Frontal cortex (tissue), 4 donors: ENCODE measurements around the gene NIPAL3. TPM values are rescaled to one million over a fixed set of nuclear protein-coding genes. Genes with fewer than 3 reads are reported as not detected.

Source experiments
- DNase-seq, 2 donors: peaks; one replicate each; pipeline ENCODE4 v3.0.0; 2012; ENCODE audit warnings: low spot score in 2 of 2
- FAIRE-seq: peaks from 2 replicates; lab custom pipeline; 2012; peaks lifted over from hg19 to GRCh38; lab: Jason Lieb, UNC
- total RNA-seq: library from RNA; depleted of rRNA; stranded (reverse); fragments of >200 nt; gene quantifications from one replicate; pipeline ENCODE4 v1.2.3, GENCODE V29; 2014
- donor health status: control.
- donor health status: control.
- donor health status: control.

NIPAL3 gene
- total RNA-seq, 1 donor from 2014 or later = 13.5 TPM

GRCh38 chr1:24389231-24389678 lies 26.3 kb upstream of the NIPAL3 start:
- no peak for DNase-seq
- FAIRE-seq = no peak

- DNase-seq = peak; percentile 34 to 71
- no peak for FAIRE-seq
Measured at GRCh38 chr1:24390924-24391782, 24.4 kb upstream of the NIPAL3 start.

DNA sequence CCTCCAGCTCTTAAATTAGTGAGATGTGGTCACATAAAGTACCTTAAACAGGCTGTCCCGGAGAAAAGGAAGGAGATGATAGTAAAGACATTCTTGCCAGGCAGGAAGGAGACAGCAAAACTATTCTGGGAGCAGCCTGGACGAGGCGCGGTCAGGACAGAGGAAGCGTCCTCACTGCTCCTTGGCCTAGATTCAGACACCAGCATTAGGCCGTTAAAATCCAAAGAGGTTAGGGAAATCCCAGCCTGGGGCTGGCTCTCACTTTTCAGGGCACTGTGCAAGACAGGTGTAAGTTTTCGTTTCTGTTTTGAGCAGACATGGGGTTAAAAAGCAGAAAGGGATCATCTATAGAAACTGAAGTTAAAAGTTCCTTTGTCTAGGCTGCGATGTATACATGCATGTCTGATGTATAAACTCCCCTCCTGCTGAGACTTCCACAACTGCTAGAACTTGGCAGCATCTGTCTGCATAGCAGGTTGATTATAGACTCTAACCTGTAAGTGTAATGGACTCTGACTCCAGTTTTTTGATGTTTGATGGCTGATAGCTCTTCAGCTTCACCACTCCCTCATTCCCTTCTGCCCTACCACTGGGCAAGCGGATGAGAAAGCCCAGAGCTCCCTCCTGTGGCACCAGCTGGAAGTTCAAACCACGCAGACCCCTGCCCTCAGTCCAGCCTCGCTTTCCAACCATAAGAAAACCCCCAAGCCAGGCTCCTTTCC lies 23.6 kb upstream of the NIPAL3 start:
- DNase-seq (peak in 1 of 2 donors; percentile 38), FAIRE-seq (no peak)

- FAIRE-seq = no peak
- no peak for DNase-seq
Measured at GRCh38 chr1:24392604-24392946, 23.0 kb upstream of the NIPAL3 start.

- DNase-seq (no peak), FAIRE-seq (no peak)
Measured at GRCh38 chr1:24392982-24393650, 22.5 kb upstream of the NIPAL3 start.

- no peak for FAIRE-seq
- no peak for DNase-seq
Measured at GRCh38 chr1:24393892-24394291, 21.7 kb upstream of the NIPAL3 start.

DNA sequence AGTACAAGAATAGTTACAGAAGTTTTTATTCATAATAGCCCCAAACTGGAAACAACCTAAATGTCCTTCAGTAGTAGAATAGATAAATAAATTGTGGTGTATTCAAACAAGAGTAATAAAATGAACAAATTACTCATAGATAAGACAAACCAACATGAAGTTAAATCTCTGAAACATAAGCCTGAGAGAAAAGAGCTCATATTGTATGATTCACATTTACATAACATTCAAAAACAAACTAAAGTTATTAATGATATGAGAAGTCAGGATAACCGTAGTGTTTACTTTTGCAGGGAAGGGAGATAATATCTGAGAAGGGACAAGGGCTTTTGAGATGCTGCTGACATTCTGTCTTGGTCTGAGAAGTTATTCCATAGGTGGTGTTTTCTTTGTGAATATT lies 15.5 kb upstream of the NIPAL3 start:
- FAIRE-seq (no peak), DNase-seq (no peak)

DNA sequence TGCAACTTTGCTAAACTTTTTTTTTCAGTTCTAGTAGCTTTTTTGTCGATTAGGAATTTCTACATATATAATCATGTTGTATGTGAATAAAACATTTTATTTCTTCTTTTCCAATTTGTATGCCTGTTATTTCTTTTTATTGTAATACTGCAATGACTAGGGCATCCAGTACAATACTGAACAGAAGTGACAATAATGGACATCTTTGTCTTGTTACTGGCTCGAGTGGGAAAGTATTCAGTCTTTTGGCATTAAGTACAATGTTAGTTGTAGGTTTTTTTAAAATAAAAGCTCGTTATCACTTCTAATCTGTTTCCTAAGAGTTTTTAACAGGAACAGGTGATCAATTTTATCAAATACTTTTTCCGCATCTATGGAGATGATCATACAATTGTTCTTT lies 11.8 kb upstream of the NIPAL3 start:
- FAIRE-seq = no peak
- DNase-seq = no peak

DNA sequence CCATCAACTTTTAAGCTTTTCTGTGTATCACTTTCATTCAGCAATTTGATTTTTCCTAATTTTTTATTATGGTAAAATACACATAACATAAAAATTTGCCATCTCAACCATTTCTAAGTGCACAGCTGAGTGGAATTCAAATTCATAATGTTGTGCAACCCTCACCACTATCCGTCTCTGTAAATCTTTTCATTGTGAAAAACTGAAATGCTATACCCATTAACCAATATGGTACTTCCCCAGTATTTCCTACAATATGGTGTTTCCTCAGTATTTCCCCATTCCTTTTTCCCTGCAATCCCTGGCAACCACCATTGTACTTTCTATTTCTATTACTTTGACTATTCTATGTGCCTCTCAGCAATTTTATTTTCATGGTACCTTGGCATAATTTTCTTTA lies 8.8 kb upstream of the NIPAL3 start:
- DNase-seq = no peak
- FAIRE-seq = no peak

GRCh38 chr1:24409535-24409934 lies 6.1 kb upstream of the NIPAL3 start:
- no peak for FAIRE-seq
- DNase-seq = no peak

DNA sequence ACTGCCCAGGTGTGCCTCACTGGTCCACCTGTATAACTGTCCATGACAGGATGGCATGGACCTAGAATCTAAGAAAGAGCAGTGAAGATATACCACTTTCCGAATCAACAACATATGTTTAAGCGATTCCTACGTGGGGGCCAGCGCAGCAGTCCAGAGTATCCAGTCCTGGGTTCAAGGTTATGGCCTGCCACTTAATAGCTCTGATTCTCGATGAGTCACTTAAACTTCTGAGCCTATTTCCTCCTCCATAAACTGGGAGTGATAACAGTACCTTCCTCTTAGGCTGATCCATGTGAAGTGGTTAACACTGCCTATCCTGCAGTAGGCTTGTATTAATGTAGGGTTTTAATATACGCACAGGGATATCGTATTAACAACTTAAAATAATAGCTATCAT lies 4.9 kb upstream of the NIPAL3 start:
- FAIRE-seq = no peak

GRCh38 chr1:24411963-24412362 lies 3.6 kb upstream of the NIPAL3 start:
- no peak for DNase-seq
- no peak for FAIRE-seq

More for the DNA sequence above, 4.9 kb upstream of the NIPAL3 start:
- no peak for DNase-seq

- DNase-seq = no peak
- no peak for FAIRE-seq
Measured at GRCh38 chr1:24412408-24412807, 3.2 kb upstream of the NIPAL3 start.

DNA sequence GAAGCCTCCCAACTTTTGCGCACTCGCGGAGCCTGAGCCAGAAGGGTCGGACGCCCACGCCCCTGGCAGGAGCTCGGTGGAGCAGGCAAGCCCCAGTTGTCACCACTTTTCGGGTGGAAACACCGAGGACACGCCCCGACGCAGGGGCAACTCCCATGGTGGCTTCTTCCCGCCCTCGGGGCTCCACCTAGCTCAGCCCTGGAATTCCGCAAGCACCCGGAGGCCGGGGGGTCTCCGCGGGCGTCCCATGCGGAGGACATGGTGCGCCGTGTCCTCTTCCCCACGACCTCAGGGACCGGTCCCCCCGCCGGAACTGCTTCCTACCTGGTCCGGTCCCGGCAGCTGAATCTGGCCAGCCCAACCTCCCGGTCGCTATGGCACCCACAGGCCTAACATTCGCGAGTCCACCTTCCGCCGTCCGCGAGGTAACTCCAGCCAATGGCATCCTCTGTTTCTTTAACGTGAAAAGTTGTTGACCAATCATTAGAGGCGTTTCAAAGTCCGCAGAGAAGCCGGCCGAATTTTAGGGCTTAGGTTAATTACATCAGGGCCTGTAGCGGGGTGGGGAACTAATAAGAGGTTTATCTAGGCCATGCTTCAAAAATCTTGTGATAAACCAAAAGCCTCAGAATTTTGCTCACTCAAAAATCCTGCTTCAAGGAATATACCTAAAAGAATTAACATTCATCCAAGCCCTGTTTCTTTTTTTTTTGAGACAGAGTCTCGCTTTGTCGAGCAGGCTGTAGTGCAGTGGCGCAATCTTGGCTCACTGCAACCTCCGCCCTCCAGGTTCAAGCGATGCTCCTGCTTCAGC lies 2.0 kb upstream of the NIPAL3 start, which contains the start of gene STPG1:
TSS of gene STPG1 (minus strand) at position 433 of the 814 bp plus-strand sequence. CDS start 12,394 bp downstream, outside the sequence.
- DNase-seq (peak; percentile 54 to 81), FAIRE-seq (no peak)

- FAIRE-seq = no peak
Measured at GRCh38 chr1:24414775-24415333, 748 bp upstream of the NIPAL3 start.

GRCh38 chr1:24415910-24416665 lies 486 bp downstream of the NIPAL3 start:
- FAIRE-seq (no peak), DNase-seq (no peak)

More at GRCh38 chr1:24414775-24415333, 748 bp upstream of the NIPAL3 start:
- no peak for DNase-seq

GRCh38 chr1:24416666-24417391 lies 1.2 kb downstream of the NIPAL3 start:
- DNase-seq (no peak), FAIRE-seq (no peak)

GRCh38 chr1:24417681-24418080 lies 2.1 kb downstream of the NIPAL3 start:
- FAIRE-seq (no peak), DNase-seq (no peak)
